GM12891 (cell line): ENCODE measurements around the gene CD74.

Source experiments
- DNase-seq: peaks from one replicate; pipeline ENCODE4 v3.0.0; 2011; ENCODE audit warnings: low spot score; ENCODE audit not compliant: insufficient read length
- FAIRE-seq: peaks from 2 replicates; lab custom pipeline; 2011; peaks lifted over from hg19 to GRCh38; lab: Jason Lieb, UNC
- PAX5 ChIP-seq: IDR thresholded peaks from 2 replicates; pipeline ENCODE4 v1.6.1; 2011; ENCODE audit warnings: low read length, moderate library complexity, mild to moderate bottlenecking; ENCODE audit not compliant: insufficient read depth, severe bottlenecking
- POLR2A ChIP-seq: IDR thresholded peaks from 2 replicates; pipeline ENCODE4 v1.6.1; 2011; ENCODE audit warnings: low read depth, low read length, control low read depth
- POLR2AphosphoS5 ChIP-seq: IDR thresholded peaks from 2 replicates; pipeline ENCODE4 v1.6.1; 2011; ENCODE audit warnings: low read depth, low read length, control low read depth
- POU2F2 ChIP-seq: IDR thresholded peaks from 2 replicates; pipeline ENCODE4 v1.6.1; 2011; ENCODE audit warnings: low read depth, mild to moderate bottlenecking, control low read depth, low read length, moderate library complexity
- SPI1 ChIP-seq: IDR thresholded peaks from 2 replicates; pipeline ENCODE4 v1.6.1; 2011; ENCODE audit warnings: low read depth, low read length, control low read depth
- TAF1 ChIP-seq: IDR thresholded peaks from 2 replicates; pipeline ENCODE4 v1.6.1; 2011; ENCODE audit warnings: low read depth, low read length, control low read depth

Gene CD74

DNA sequence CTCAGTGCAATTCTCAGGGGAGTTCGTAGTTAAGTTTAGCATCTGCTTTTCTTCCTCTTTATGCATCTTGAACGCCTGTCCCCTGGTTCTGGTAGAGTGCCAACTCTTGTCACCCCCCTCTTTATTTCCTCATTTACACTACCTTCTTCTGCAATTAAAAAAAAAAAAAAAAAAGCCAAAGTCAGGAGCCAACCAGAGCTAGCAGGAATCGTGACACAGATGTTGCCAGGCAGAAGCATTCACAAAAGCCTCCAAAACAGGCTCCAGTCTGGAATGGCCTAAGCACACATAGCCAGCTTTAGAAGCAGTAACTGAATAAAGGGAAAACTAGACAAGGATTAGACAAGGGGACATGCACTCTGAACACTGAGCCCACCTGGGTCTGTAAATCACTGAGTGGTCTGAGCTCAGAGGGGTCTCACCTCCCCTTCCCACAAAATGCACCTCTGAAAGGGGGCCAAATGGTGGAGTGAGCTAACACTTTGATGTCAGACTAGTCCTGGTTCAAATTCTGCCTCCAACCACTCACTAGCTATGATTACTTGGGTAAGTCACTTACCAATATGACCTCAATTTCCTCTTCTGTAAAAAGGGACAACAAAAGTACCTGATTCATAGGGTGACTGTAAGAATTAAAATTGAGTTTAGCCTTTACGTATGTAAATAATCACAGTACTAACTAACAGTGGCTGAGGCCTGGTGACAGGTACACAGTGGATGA, 2.0 kb downstream of the CD74 start:
- no peak for FAIRE-seq
- TF ChIP-seq PAX5 = peak; percentile 18
- no peak for TF ChIP-seq SPI1
- TF ChIP-seq POLR2AphosphoS5 = peak; percentile 93
- no peak; the same call in 1 of the 2 replicates for TF ChIP-seq TAF1
- TF ChIP-seq POLR2A = peak; percentile 95
- peak; percentile 94 for TF ChIP-seq POU2F2
- DNase-seq = no peak

DNA sequence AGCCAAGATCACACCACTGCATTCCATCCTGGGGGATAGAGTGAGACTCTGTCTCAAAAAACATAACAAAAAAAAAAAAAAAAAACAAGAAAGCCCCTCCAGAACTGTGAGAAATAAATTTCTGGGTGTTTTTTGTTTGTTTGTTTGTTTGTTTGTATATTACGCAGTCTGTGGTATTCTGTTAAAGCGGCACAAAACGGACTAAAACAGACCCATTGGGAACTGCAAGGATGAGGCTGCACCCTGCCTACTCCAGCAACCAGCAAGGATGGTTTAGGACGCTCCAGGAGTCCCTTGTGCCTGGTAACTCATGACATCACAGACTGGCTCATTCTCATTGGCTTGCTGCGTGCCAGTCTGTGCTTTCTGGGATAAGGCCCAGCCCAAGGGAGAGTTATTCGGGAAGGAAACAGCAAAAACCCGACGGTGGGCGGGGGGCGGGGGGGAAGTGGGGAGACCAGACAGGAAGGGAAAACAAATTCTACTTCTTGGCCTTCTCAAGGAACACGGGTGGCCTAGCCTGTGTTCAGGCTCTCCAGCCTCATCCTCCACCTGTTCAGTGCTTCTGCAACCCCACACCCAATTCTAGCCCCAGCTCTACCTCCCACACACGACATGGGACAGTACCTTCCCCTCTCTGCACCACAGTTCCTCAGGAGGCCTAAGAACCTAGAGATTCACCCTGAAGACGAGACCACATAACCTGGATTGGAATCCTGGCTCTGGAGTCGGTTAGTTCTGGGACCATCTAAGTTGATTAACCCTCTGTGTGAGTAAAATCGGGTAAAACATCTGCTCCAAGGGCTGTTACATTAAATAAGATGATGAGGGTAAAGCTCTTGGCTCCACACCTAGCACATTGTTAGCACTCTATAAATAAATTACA, 2.8 kb downstream of the CD74 start:
- FAIRE-seq (peak; percentile 97), DNase-seq (no peak)
- peak; percentile 99 for TF ChIP-seq POLR2A
- TF ChIP-seq POLR2AphosphoS5 = peak; percentile 99
- no peak for TF ChIP-seq PAX5
- peak; percentile 88 for TF ChIP-seq POU2F2
- TF ChIP-seq TAF1 = peak; percentile 28
- 0 out of 2 replicates have a peak, but pooled peaks have one; percentile 23 for TF ChIP-seq SPI1

DNA sequence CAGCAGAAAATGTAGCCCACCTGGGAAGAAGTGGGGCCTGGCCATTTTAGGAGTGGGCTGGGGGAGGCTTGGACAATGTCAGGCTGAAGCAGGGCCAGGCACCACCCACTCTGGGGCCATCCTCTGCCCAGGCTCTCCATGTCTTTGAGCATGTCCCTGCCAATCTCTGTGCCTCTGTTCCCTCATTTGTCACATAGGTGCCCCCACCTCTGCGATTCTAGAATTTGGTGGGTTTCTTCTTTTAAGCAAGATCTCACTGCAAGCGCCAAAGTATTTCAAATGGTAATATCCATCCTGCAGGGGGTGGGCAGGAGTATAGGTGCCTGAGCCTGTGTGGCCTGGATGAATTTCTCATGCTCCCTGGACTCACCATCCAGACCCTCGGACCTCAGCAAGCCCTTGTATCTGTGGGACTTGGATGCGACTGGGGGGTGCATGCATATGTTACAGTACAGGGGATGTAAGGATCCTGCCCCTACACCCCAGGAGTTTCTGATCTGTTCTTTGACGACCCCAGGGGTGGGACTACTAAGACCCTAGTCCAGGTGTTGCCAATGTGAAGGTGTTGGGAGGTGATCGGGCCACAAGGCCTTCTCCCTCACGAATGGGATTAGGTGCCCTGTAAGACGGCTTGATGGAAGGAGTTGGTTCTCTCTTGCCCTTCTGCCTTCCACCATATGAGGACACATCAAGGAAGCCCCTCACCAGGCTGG, 4.3 kb downstream of the CD74 start:
- DNase-seq (no peak), FAIRE-seq (peak; percentile 62)
- TF ChIP-seq POLR2AphosphoS5 (peak; percentile 93), POLR2A (peak; percentile 92), TAF1 (peak; percentile 48; the same call in 1 of the 2 replicates), SPI1 (no peak), PAX5 (peak; percentile 17), POU2F2 (peak; percentile 80)

DNA sequence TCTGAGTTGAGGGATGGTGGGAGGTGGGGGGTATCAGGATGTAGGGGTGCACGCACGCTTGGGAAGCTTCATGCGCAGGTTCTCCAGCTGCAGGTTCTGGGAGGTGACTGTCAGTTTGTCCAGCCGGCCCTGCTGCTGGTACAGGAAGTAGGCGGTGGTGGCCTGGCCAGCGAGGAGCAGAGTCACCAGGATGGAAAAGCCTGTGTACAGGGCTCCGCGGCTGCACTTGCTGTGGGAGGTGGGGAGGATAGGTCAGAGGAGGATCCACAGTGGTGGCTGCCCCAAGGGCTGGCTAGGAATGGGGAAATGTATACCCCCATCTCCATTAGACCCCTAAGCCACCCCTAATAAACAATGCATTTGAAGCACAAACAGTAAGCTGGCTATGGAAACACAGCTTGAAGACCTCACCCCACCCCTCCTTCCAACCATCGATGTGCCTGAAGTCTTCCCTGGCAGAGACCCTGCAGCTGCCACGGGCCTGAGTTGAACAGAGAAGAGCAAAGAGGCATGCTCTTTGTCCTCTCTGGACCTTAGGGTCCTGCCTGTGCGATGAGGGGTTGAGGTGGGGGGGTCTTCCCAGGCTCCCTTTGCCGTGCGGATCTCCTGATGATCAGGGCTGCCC, 5.5 kb downstream of the CD74 start:
- TF ChIP-seq POU2F2 (peak; percentile 88), SPI1 (no peak), POLR2A (peak; percentile 97), POLR2AphosphoS5 (peak; percentile 98), TAF1 (no peak), PAX5 (peak; percentile 33)
- FAIRE-seq (peak; percentile 79), DNase-seq (no peak)

DNA sequence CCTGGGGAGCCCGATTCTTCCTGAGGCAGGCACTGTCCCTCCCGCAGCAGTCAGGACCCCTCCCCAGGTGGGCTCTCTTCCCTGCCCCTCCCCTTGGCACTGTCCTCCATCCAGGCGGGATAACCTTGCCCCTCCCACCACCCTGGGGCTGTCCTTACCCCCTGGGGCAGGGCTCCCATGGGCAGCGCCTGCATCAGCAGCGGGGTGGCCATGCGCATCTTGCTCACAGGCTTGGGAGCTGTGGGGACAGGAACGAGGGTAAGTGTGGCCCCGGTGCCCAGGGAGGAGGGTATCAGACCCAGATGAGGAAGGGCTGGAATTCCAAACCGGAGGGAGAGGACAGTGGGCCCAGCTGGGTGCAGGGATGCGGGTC, 6.0 kb downstream of the CD74 start:
- FAIRE-seq (no peak), DNase-seq (no peak)
- TF ChIP-seq PAX5 (no peak), POLR2A (no peak), POLR2AphosphoS5 (peak; percentile 64; the same call in 1 of the 2 replicates)

DNA sequence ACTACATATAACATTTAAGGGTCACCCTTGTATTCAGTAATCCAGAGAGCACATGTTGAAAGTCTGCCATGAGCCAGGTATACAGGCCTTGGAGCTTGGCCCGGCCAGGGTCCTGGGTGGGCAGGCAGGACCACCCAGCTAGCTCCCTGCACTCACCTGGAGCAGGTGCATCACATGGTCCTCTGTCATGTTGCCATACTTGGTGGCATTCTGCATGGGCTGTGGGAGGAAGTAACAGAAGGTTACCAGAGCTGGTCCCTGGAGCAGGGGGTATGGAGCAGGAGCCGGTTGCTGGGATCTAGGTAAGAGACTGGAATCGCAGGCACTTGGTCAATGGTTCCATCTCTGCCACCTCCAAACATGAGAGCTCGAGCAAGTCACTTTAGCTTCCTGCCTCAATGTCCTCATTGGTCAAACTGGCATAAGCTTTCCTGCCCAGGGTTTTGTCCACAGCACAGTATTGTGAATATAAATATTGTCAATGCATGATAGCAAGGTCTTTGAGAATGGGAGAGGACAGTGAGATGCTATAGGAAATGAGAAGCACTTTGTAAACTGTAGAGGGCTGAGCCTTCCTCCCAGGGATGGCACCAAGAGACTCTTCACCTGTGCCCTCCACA, 6.5 kb downstream of the CD74 start:
- TF ChIP-seq POLR2AphosphoS5 (peak; percentile 89), POLR2A (peak; percentile 64), POU2F2 (peak; percentile 74; the same call in 1 of the 2 replicates), TAF1 (no peak), PAX5 (no peak), SPI1 (no peak)
- no peak for DNase-seq
- FAIRE-seq = peak; percentile 33

DNA sequence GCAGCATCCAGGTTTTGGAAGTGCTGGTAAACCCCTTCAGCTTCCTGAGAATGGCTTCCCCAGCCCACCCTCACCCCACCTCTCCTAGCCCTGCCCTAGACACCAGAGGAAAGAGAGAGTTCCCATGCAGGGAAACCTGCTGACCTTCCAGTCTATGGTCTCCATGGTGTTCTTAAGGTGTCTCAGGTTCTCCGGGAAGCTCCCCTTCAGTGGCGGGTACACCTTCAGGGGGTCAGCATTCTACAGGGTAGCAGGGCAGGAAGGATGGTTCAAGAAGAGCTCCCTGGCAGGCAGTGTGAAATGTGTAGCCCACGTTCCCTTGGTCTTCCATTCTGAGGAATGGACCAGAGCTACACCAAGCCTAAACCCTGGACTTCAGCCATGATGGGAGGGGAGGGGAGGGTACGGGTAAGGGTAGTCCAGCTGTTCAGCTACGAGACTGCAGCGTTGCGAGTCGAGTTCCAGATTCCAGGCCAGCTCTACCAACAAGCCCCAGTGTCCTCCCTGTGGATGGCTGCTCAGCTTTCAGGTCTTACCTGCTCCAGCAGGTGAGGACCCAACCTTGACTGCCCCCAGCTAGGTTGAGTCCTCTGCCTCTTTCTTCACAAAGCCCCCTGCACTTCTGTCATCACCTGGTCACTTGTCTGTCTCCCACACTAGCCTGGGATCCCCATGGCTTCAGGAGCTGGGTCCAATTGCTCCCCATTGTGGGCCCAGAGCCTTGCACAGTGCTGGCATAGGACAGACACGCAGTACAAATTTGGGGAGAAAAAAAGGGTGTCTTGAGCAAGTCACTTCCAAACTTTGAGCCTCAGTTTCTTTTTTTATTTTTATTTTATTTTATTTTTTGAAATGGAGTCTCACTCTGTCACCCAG, 7.5 kb downstream of the CD74 start:
- no peak for DNase-seq
- peak; percentile 97 for TF ChIP-seq POLR2A
- peak; percentile 88 for TF ChIP-seq POU2F2
- TF ChIP-seq POLR2AphosphoS5 = peak; percentile 99
- no peak for TF ChIP-seq TAF1
- FAIRE-seq = peak; percentile 70

DNA sequence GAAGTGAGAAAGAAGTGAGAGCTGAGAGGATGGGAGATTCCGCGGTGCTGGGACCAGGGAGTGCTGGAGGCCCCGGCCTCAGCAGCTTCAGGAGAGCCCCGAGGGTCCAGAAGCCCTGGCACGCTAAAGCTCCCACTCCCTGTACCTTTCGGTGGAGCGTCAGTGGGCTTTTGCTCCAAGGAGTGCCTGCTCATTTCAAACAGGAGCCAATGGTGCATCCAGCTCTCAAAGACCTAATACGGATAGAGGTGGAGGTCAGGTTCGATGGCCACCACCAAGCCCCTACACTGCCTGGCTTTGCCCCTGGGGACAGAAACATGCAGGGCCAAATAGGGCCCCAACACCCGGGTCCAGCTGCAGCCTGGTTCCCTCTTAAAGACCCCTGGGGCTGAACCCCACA, 8.2 kb downstream of the CD74 start:
- FAIRE-seq (no peak), DNase-seq (no peak)
- TF ChIP-seq POLR2A (peak; percentile 41), PAX5 (no peak), SPI1 (no peak), POU2F2 (peak; percentile 63; the same call in 1 of the 2 replicates)
